GM04503 (cell line): ENCODE measurements around the gene FXYD6.
A peak's percentile ranks its signal among the peaks of the same experiment; 100 is the strongest.
"Not testable (repeated sequence)": the region's sequence is repeated elsewhere in the genome, so short reads cannot be mapped to it uniquely, and the experiment has no call there.

Source experiments
- DNase-seq: peaks from one replicate; pipeline ENCODE4 v3.0.0-alpha.2; 2012; ENCODE audit warnings: low read depth

Gene FXYD6

GRCh38 chr11:117868815-117869561 lies 7.5 kb downstream of the FXYD6 start:
- DNase-seq: no peak

GRCh38 chr11:117868088-117868487 lies 8.4 kb downstream of the FXYD6 start:
- DNase-seq: no peak

- DNase-seq: no peak
These were observed 9.9 kb downstream of the FXYD6 start for GRCh38 chr11:117866526-117866925.

- DNase-seq: not testable (repeated sequence)
These were observed 10.9 kb downstream of the FXYD6 start for GRCh38 chr11:117865546-117865945.

GRCh38 chr11:117863383-117863782 lies 13.1 kb downstream of the FXYD6 start:
- DNase-seq: no peak

- DNase-seq: no peak
These were observed 13.7 kb downstream of the FXYD6 start for GRCh38 chr11:117862753-117863152.

- DNase-seq: no peak
These were observed 14.3 kb downstream of the FXYD6 start for GRCh38 chr11:117862019-117862725.

- no peak for DNase-seq
These were observed 15.1 kb downstream of the FXYD6 start for GRCh38 chr11:117861151-117862018.

GRCh38 chr11:117860139-117860538 lies 16.3 kb downstream of the FXYD6 start:
- no peak for DNase-seq

- no peak for DNase-seq
These were observed 16.9 kb downstream of the FXYD6 start for GRCh38 chr11:117859488-117860112.

- no peak for DNase-seq
These were observed 17.4 kb downstream of the FXYD6 start for GRCh38 chr11:117859061-117859460.

GRCh38 chr11:117857734-117858414 lies 18.6 kb downstream of the FXYD6 start:
- DNase-seq: no peak

- no peak for DNase-seq
These were observed 20.4 kb downstream of the FXYD6 start for GRCh38 chr11:117855912-117856651.

GRCh38 chr11:117855186-117855845 lies 21.1 kb downstream of the FXYD6 start:
- DNase-seq: no peak

- DNase-seq: no peak
These were observed 24.1 kb downstream of the FXYD6 start for GRCh38 chr11:117852309-117852708.

GRCh38 chr11:117851852-117852251 lies 24.6 kb downstream of the FXYD6 start:
- DNase-seq: no peak

GRCh38 chr11:117851106-117851505 lies 25.4 kb downstream of the FXYD6 start:
- DNase-seq: no peak

- no peak for DNase-seq
These were observed 26.6 kb downstream of the FXYD6 start for GRCh38 chr11:117849781-117850414.

- peak; percentile 1 for DNase-seq
These were observed 32.6 kb downstream of the FXYD6 start for GRCh38 chr11:117843666-117844484.
